GM23338 (cell line): ENCODE data around the gene SERPINE2. TPM values are rescaled to one million over a fixed set of nuclear protein-coding genes. Genes with fewer than 3 reads are reported as not detected.

ENCODE experiments used
- ATAC-seq: fragments of 200-7000 bp; cut with Tn5 transposase; 3 replicates; pipeline ENCODE4 v1.9.1; 2020
- DNase-seq: peaks from one replicate; pipeline ENCODE4 v3.0.0-alpha.2; 2015; ENCODE audit warnings: low spot score
- H2AFZ ChIP-seq: fragments of 200-600 bp; sonication (generic); 2 replicates; pipeline ENCODE4 v1.8.0; 2016; ENCODE audit warnings: antibody characterized with exemption, mild to moderate bottlenecking, moderate library complexity
- H3F3A ChIP-seq: fragments of 200-600 bp; sonication (generic); replicated peaks from 2 replicates; pipeline ENCODE4 v1.8.0; 2017; ENCODE audit warnings: antibody characterized with exemption, mixed run types, low read depth
- H3K27ac ChIP-seq: fragments of 200-600 bp; sonication (generic); 2 replicates; pipeline ENCODE4 v1.6.1; 2016; ENCODE audit warnings: low read depth
- H3K27me3 ChIP-seq: fragments of 200-600 bp; sonication (generic); 2 replicates; pipeline ENCODE4 v1.8.0; 2016; ENCODE audit warnings: mild to moderate bottlenecking, mixed run types, moderate library complexity; ENCODE audit not compliant: insufficient read depth
- H3K36me3 ChIP-seq: fragments of 200-600 bp; sonication (generic); 2 replicates; pipeline ENCODE4 v1.8.0; 2016; ENCODE audit warnings: mild to moderate bottlenecking; ENCODE audit not compliant: insufficient read depth
- H3K4me1 ChIP-seq: fragments of 200-600 bp; sonication (generic); 2 replicates; pipeline ENCODE4 v1.8.0; 2016; ENCODE audit warnings: mild to moderate bottlenecking, moderate library complexity; ENCODE audit not compliant: insufficient read depth
- H3K4me2 ChIP-seq: fragments of 200-600 bp; sonication (generic); 2 replicates; pipeline ENCODE4 v1.7.1; 2017; ENCODE audit warnings: mixed run types
- H3K4me3 ChIP-seq: fragments of 200-600 bp; sonication (generic); 2 replicates; pipeline ENCODE4 v1.6.1; 2016; ENCODE audit warnings: mixed run types
- H3K79me2 ChIP-seq: fragments of 200-600 bp; sonication (generic); replicated peaks from 2 replicates; pipeline ENCODE4 v1.8.0; 2017; ENCODE audit warnings: mild to moderate bottlenecking; ENCODE audit not compliant: insufficient read depth
- H3K9me2 ChIP-seq: fragments of 200-600 bp; sonication (generic); 2 replicates; pipeline ENCODE4 v1.8.0; 2017; ENCODE audit not compliant: insufficient read depth
- H4K20me1 ChIP-seq: fragments of 200-600 bp; sonication (generic); replicated peaks from 2 replicates; pipeline ENCODE4 v1.8.0; 2017; ENCODE audit warnings: mild to moderate bottlenecking; ENCODE audit not compliant: insufficient read depth
- H3K27ac Mint-ChIP-seq: 2 replicates; pipeline ENCODE4 v1.8.0; 2020; ENCODE audit warnings: inconsistent platforms, mild to moderate bottlenecking, moderate library complexity, mixed read lengths
- H3K27me3 Mint-ChIP-seq: 3 replicates; pipeline ENCODE4 v1.8.0; 2022; ENCODE audit warnings: low read depth, mild to moderate bottlenecking, moderate library complexity, mixed read lengths, inconsistent platforms; ENCODE audit not compliant: insufficient read depth, poor library complexity
- H3K36me3 Mint-ChIP-seq: 3 replicates; pipeline ENCODE4 v1.8.0; 2021; ENCODE audit warnings: low read depth, mild to moderate bottlenecking, inconsistent platforms, moderate library complexity, mixed read lengths
- H3K4me1 Mint-ChIP-seq: 3 replicates; pipeline ENCODE4 v1.8.0; 2020; ENCODE audit warnings: mild to moderate bottlenecking, inconsistent platforms, mixed read lengths
- H3K4me3 Mint-ChIP-seq: 3 replicates; pipeline ENCODE4 v1.8.0; 2021; ENCODE audit warnings: moderate library complexity, mild to moderate bottlenecking, inconsistent platforms, mixed read lengths
- H3K9me3 Mint-ChIP-seq: 3 replicates; pipeline ENCODE4 v1.8.0; 2020; ENCODE audit warnings: moderate library complexity, mild to moderate bottlenecking, inconsistent platforms, mixed read lengths
- CREB1 ChIP-seq: fragments of 250-450 bp; sonication (Bioruptor Pico); IDR thresholded peaks from 2 replicates; pipeline ENCODE4 v1.5.0; 2020; ENCODE audit warnings: low read depth, mild to moderate bottlenecking, moderate library complexity
- EZH2 ChIP-seq: fragments of 200-600 bp; sonication (generic); IDR thresholded peaks from one replicate; pipeline ENCODE4 v1.8.0; 2017; ENCODE audit warnings: antibody characterized with exemption, mild to moderate bottlenecking, low read depth; ENCODE audit not compliant: unreplicated experiment
- EZH2phosphoT487 ChIP-seq: fragments of 200-600 bp; sonication (generic); IDR thresholded peaks from one replicate; pipeline ENCODE4 v1.8.1; 2018; ENCODE audit warnings: antibody characterized with exemption; ENCODE audit not compliant: unreplicated experiment
- NANOG ChIP-seq: IDR thresholded peaks from 2 replicates; pipeline ENCODE4 v1.6.1; 2016; ENCODE audit warnings: antibody characterized with exemption, borderline replicate concordance
- POLR2AphosphoS5 ChIP-seq: IDR thresholded peaks from 2 replicates; pipeline ENCODE4 v1.6.1; 2016; ENCODE audit warnings: antibody characterized with exemption, low read depth
- ZNF114 ChIP-seq: fragments of 250-450 bp; sonication (Bioruptor Pico); IDR thresholded peaks from 2 replicates; pipeline ENCODE4 v1.5.0; 2020; ENCODE audit warnings: mild to moderate bottlenecking, moderate library complexity
- ZNF331 ChIP-seq: fragments of 250-450 bp; sonication (Bioruptor Pico); IDR thresholded peaks from 2 replicates; pipeline ENCODE4 v1.5.0; 2020; ENCODE audit warnings: low read depth, mild to moderate bottlenecking, moderate library complexity
- polyA plus RNA-seq: library from polyadenylated mRNA; unstranded; fragments of >200 nt; fragmentation: Nextera tagmentation; extraction: Ambion mirVana; gene quantifications from 2 replicates; pipeline ENCODE4 v1.2.1, GENCODE V29; 2016
- total RNA-seq: library from RNA; depleted of rRNA; stranded (reverse); fragments of >200 nt; shearing (Covaris generic); gene quantifications from 2 replicates; pipeline ENCODE4 v1.2.3, GENCODE V29; 2014
- TF ChIP-seq, protein P1 (sequence below), 2 experiments: fragments of 200-600 bp in 1 of 2; sonication (generic) in 1 of 2; conservative IDR thresholded peaks; 2 replicates each; pipeline versions ENCODE4 v1.5.1 to v1.6.1; 2016 to 2017; ENCODE audit warnings: antibody characterized with exemption in 2 of 2, low read depth in 2 of 2, mild to moderate bottlenecking in 2 of 2, moderate library complexity in 1 of 2
- TF ChIP-seq, protein P2 (sequence below): IDR thresholded peaks from 2 replicates; pipeline ENCODE4 v1.6.1; 2016; ENCODE audit warnings: antibody characterized with exemption
- TF ChIP-seq, protein P3 (sequence below): IDR thresholded peaks from one replicate; pipeline ENCODE4 v1.6.1; 2018; ENCODE audit warnings: antibody characterized with exemption; ENCODE audit not compliant: unreplicated experiment

The SERPINE2 gene
- total and polyA plus RNA-seq, 2 experiments from 2014 or later, result 38.6 to 44.2 TPM

DNA sequence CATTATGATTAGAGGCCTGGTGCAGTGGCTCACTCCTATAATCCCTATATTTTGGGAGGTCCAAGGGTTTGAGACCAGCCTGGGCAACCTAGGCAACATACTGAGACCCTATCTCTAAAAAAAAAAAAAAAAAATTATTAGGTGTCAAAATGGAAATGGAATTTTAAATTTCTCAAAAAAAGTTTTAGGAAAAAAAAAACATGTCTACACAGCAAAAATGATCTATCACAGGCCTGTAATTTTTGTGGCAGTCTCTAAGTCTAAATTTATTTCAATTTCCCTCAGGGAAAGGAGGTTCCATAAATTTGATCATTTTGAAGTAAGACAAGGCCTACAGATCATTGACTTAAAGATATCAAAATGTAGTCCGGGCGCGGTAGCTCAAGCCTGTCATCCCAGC lies 65.5 kb downstream of the SERPINE2 start:
- Histone ChIP-seq H3K9me2 (no peaks in the 10 kb centered on the region), H4K20me1 (no peaks in the 10 kb centered on the region), H2AFZ (no peak overlapping the region), H3K27me3 (no peaks in the 10 kb centered on the region), H3K27ac (no peak overlapping the region), H3K4me1 (no peaks in the 10 kb centered on the region), H3K4me2 (no peak overlapping the region), H3K36me3 (peaks cover 3% of the 10 kb centered on the region; the same call in 1 of the 2 replicates), H3K4me3 (no peak overlapping the region), H3K79me2 (no peaks in the 10 kb centered on the region), H3F3A (no peaks in the 10 kb centered on the region)
- H3K27ac Mint-ChIP-seq, result no peak overlapping the region
- no peaks in the 10 kb centered on the region; the same call in 2 of the 3 replicates for H3K36me3 Mint-ChIP-seq
- TF ChIP-seq, protein P1, sequence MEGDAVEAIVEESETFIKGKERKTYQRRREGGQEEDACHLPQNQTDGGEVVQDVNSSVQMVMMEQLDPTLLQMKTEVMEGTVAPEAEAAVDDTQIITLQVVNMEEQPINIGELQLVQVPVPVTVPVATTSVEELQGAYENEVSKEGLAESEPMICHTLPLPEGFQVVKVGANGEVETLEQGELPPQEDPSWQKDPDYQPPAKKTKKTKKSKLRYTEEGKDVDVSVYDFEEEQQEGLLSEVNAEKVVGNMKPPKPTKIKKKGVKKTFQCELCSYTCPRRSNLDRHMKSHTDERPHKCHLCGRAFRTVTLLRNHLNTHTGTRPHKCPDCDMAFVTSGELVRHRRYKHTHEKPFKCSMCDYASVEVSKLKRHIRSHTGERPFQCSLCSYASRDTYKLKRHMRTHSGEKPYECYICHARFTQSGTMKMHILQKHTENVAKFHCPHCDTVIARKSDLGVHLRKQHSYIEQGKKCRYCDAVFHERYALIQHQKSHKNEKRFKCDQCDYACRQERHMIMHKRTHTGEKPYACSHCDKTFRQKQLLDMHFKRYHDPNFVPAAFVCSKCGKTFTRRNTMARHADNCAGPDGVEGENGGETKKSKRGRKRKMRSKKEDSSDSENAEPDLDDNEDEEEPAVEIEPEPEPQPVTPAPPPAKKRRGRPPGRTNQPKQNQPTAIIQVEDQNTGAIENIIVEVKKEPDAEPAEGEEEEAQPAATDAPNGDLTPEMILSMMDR (conservative IDR thresholded peaks at IDR 0.05; ENCODE audit: low read depth in 2 of 2), result no peak
- TF ChIP-seq, protein P2, sequence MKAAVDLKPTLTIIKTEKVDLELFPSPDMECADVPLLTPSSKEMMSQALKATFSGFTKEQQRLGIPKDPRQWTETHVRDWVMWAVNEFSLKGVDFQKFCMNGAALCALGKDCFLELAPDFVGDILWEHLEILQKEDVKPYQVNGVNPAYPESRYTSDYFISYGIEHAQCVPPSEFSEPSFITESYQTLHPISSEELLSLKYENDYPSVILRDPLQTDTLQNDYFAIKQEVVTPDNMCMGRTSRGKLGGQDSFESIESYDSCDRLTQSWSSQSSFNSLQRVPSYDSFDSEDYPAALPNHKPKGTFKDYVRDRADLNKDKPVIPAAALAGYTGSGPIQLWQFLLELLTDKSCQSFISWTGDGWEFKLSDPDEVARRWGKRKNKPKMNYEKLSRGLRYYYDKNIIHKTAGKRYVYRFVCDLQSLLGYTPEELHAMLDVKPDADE, result no peak
- TF ChIP-seq ZNF331 (CRISPR knock-in tag), result no peak
- H3K4me1 Mint-ChIP-seq, result peaks cover 15% of the 10 kb centered on the region; the same call in 2 of the 3 replicates
- DNase-seq (no peak), ATAC-seq (no peak)
- peaks cover 2% of the 10 kb centered on the region for H3K27me3 Mint-ChIP-seq
- no peak overlapping the region for H3K4me3 Mint-ChIP-seq
- H3K9me3 Mint-ChIP-seq, result no peaks in the 10 kb centered on the region

DNA sequence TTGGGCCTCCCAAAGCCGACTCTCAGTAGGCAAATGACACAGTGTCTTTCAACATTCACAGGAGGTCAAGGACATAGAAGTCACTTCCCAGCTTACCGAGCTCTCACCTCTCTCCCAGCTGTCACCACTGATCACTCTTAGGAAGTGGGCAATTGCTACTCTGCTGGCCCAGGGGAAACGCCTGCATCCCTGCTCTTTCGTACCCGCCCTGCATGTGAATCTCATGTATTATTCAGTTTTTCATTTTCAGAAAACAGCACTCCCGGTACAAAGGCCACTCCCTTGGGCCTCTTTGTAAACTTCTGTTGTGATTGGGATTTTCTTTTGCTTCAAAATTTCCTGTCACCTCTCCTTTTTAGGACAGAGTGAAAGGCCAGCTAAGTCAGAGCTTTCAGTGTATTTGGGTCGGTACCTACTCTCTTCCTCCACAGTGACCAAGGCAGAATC lies 66.4 kb downstream of the SERPINE2 start:
- H3K79me2 ChIP-seq, result no peaks in the 10 kb centered on the region
- no peak overlapping the region for H2AFZ ChIP-seq
- H3K27me3 Mint-ChIP-seq, result peaks cover 2% of the 10 kb centered on the region
- H3K4me2 ChIP-seq, result no peak overlapping the region
- no peak overlapping the region for H3K27ac ChIP-seq
- no peaks in the 10 kb centered on the region for H3K9me2 ChIP-seq
- H3K36me3 ChIP-seq, result peaks cover 12% of the 10 kb centered on the region
- no peak overlapping the region for H3K4me3 Mint-ChIP-seq
- peaks cover 15% of the 10 kb centered on the region; the same call in 2 of the 3 replicates for H3K4me1 Mint-ChIP-seq
- ATAC-seq, result no peak
- no peaks in the 10 kb centered on the region for H3K27me3 ChIP-seq
- DNase-seq, result no peak
- no peaks in the 10 kb centered on the region; the same call in 1 of the 2 replicates for H4K20me1 ChIP-seq
- no peak overlapping the region for H3K27ac Mint-ChIP-seq
- no peaks in the 10 kb centered on the region for H3F3A ChIP-seq
- H3K4me3 ChIP-seq, result no peak overlapping the region
- TF ChIP-seq EZH2 (no peak), CREB1 (CRISPR knock-in tag) (no peak)
- peaks cover 3% of the 10 kb centered on the region; the same call in 2 of the 3 replicates for H3K36me3 Mint-ChIP-seq
- no peaks in the 10 kb centered on the region for H3K4me1 ChIP-seq
- H3K9me3 Mint-ChIP-seq, result no peaks in the 10 kb centered on the region

DNA sequence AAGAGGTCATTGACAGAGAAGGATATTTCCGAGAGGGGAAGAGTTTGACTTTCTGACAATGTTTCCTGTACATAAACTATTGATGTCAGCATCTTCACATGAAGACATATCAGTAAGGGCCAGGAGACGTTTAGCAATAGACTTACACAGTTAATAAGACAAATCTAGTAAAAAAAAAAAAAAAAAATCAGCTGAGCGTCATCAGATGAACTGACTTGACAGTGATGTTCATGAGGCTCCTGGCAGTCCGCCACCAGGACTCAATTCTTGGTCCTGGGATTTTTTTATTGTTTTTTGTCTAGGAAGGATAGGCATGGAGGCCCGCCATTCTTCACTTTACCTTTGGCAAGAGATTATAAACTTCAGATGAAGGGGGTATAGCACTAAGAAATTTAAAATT lies 67.4 kb downstream of the SERPINE2 start:
- Histone ChIP-seq H4K20me1 (no peaks in the 10 kb centered on the region; the same call in 1 of the 2 replicates), H3K36me3 (peaks cover 19% of the 10 kb centered on the region; the same call in 1 of the 2 replicates), H3F3A (no peaks in the 10 kb centered on the region), H3K4me3 (no peak overlapping the region), H3K9me2 (no peaks in the 10 kb centered on the region), H3K27ac (no peak overlapping the region), H3K27me3 (no peaks in the 10 kb centered on the region), H3K4me1 (no peaks in the 10 kb centered on the region), H3K79me2 (no peaks in the 10 kb centered on the region), H2AFZ (no peak overlapping the region), H3K4me2 (no peak overlapping the region)
- peaks cover 15% of the 10 kb centered on the region; the same call in 2 of the 3 replicates for H3K4me1 Mint-ChIP-seq
- H3K36me3 Mint-ChIP-seq, result peaks cover 12% of the 10 kb centered on the region; the same call in 2 of the 3 replicates
- peaks cover 3% of the 10 kb centered on the region for H3K27me3 Mint-ChIP-seq
- H3K9me3 Mint-ChIP-seq, result no peaks in the 10 kb centered on the region
- DNase-seq (no peak), ATAC-seq (no peak)
- TF ChIP-seq, protein P3, sequence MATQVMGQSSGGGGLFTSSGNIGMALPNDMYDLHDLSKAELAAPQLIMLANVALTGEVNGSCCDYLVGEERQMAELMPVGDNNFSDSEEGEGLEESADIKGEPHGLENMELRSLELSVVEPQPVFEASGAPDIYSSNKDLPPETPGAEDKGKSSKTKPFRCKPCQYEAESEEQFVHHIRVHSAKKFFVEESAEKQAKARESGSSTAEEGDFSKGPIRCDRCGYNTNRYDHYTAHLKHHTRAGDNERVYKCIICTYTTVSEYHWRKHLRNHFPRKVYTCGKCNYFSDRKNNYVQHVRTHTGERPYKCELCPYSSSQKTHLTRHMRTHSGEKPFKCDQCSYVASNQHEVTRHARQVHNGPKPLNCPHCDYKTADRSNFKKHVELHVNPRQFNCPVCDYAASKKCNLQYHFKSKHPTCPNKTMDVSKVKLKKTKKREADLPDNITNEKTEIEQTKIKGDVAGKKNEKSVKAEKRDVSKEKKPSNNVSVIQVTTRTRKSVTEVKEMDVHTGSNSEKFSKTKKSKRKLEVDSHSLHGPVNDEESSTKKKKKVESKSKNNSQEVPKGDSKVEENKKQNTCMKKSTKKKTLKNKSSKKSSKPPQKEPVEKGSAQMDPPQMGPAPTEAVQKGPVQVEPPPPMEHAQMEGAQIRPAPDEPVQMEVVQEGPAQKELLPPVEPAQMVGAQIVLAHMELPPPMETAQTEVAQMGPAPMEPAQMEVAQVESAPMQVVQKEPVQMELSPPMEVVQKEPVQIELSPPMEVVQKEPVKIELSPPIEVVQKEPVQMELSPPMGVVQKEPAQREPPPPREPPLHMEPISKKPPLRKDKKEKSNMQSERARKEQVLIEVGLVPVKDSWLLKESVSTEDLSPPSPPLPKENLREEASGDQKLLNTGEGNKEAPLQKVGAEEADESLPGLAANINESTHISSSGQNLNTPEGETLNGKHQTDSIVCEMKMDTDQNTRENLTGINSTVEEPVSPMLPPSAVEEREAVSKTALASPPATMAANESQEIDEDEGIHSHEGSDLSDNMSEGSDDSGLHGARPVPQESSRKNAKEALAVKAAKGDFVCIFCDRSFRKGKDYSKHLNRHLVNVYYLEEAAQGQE, result no peak
- TF ChIP-seq EZH2phosphoT487, result no peak
- TF ChIP-seq, protein P2, result no peak
- TF ChIP-seq ZNF114 (CRISPR knock-in tag), result no peak
- TF ChIP-seq POLR2AphosphoS5, result no peak
- TF ChIP-seq NANOG, result no peak
- no peak overlapping the region for H3K4me3 Mint-ChIP-seq
- no peak overlapping the region; the same call in 1 of the 2 replicates for H3K27ac Mint-ChIP-seq
